GM10266 (cell line): ENCODE results near the gene SPRED1.
"Not testable (repeated sequence)": the region's sequence is repeated elsewhere in the genome, so short reads cannot be mapped to it uniquely, and the experiment has no call there.

ENCODE experiments used
- DNase-seq: peaks from one replicate; pipeline ENCODE4 v3.0.0; 2012; ENCODE audit errors: extremely low spot score
- CTCF ChIP-seq: IDR thresholded peaks from 2 replicates; pipeline ENCODE4 v1.5.1; 2012; ENCODE audit warnings: mild to moderate bottlenecking, low read depth; ENCODE audit not compliant: control insufficient read depth, insufficient read depth; ENCODE audit errors: missing control alignments

SPRED1 gene

GRCh38 chr15:38224486-38224885 lies 28.1 kb upstream of the SPRED1 start:
- no peak for TF ChIP-seq CTCF
- no peak for DNase-seq

GRCh38 chr15:38225381-38225780 lies 27.3 kb upstream of the SPRED1 start:
- no peak for TF ChIP-seq CTCF
- DNase-seq, result no peak

- TF ChIP-seq CTCF, result no peak
- DNase-seq, result no peak
Measured at GRCh38 chr15:38226608-38227266, 25.9 kb upstream of the SPRED1 start.

GRCh38 chr15:38227941-38228340 lies 24.7 kb upstream of the SPRED1 start:
- TF ChIP-seq CTCF, result no peak
- no peak for DNase-seq

- no peak for TF ChIP-seq CTCF
- no peak for DNase-seq
Measured at GRCh38 chr15:38228618-38229017, 24.0 kb upstream of the SPRED1 start.

- no peak for TF ChIP-seq CTCF
- DNase-seq, result no peak
Measured at GRCh38 chr15:38229705-38230310, 22.8 kb upstream of the SPRED1 start.

GRCh38 chr15:38231436-38231835 lies 21.2 kb upstream of the SPRED1 start:
- TF ChIP-seq CTCF, result no peak
- DNase-seq, result no peak

GRCh38 chr15:38237021-38237420 lies 15.6 kb upstream of the SPRED1 start:
- DNase-seq, result not testable (repeated sequence)
